Psoas muscle (tissue), 8 donors: ENCODE data around the gene AP2A2. TPM values are rescaled to one million over a fixed set of nuclear protein-coding genes. Genes with fewer than 3 reads are reported as not detected.

Experiments used
- ATAC-seq, 4 donors: fragments of 200-7000 bp; cut with Tn5 transposase; one replicate each; pipeline ENCODE4 v1.9.1; 2020; ENCODE audit warnings: moderate library complexity in 3 of 4, mild to moderate bottlenecking in 2 of 4
- DNase-seq, 2 donors: peaks; one replicate each; pipeline ENCODE4 v3.0.0-alpha.2; 2020
- H3K27ac ChIP-seq: fragments of 200-600 bp; one replicate; pipeline ENCODE4 v1.8.0; 2022
- H3K27me3 ChIP-seq, 3 donors: fragments of 200-600 bp in 1 of 3; one replicate each; pipeline versions ENCODE4 v1.6.1 to v1.8.0; 2013 to 2022; ENCODE audit warnings: low read length in 2 of 3, mild to moderate bottlenecking in 2 of 3, moderate library complexity in 1 of 3; ENCODE audit not compliant: insufficient read depth in 3 of 3
- H3K36me3 ChIP-seq, 2 donors: fragments of 200-600 bp in 1 of 2; one replicate each; pipeline versions ENCODE4 v1.6.1 to v1.8.0; 2013 to 2022; ENCODE audit warnings: low read depth in 1 of 2, mild to moderate bottlenecking in 1 of 2, moderate library complexity in 1 of 2; ENCODE audit not compliant: insufficient read depth in 1 of 2
- H3K4me1 ChIP-seq: fragments of 200-600 bp; one replicate; pipeline ENCODE4 v1.8.0; 2022
- H3K4me3 ChIP-seq: fragments of 200-600 bp; one replicate; pipeline ENCODE4 v1.8.0; 2022; ENCODE audit warnings: mild to moderate bottlenecking
- H3K9me3 ChIP-seq: fragments of 200-600 bp; one replicate; pipeline ENCODE4 v1.8.0; 2022
- CTCF ChIP-seq: fragments of 200-600 bp; IDR thresholded peaks from one replicate; pipeline ENCODE4 v1.8.0; 2022; ENCODE audit warnings: antibody characterized with exemption
- whole genome bisulfite sequencing, 3 donors: extraction: QIAGEN DNeasy Blood & Tissue Kit; methylation state at CpG; one replicate each; pipeline versions ENCODE4 v1.1.6 to v1.1.7; 2013; 5-methylcytosine and 5-hydroxymethylcytosine counted together
- intact Hi-C, 2 donors: fragments of 100-400 bp; cut with DNase I; formaldehyde crosslinking; loops; one replicate each; pipeline versions ENCODE4 v1.11.0 to v1.14.2; 2022
- polyA plus RNA-seq, 3 donors: library from polyadenylated mRNA; stranded (reverse); fragments of 200-250 nt; gene quantifications; one replicate each; pipeline ENCODE4 v1.2.3, GENCODE V29; 2013
- total RNA-seq, 4 donors: library from RNA; stranded (reverse); fragmentation: NEBNext Ultra II Directional in 2 of 4; extraction: Animal tissue kit (Norgen Biotek cat#: 25700) in 2 of 4; gene quantifications; one replicate each; pipeline versions ENCODE4 v1.2.1 to v1.2.4, GENCODE V29; 2021 to 2023
- donor health status: healthy with polysubstance abuse.
- donor health status: DM: no; HTN: no; CAD: no; lungs with moderate emphysema.
- donor health status: Bipolar disorder and iron deficiency.
- donor health status: healthy.
- donor health status: DM: yes; HTN: yes; CAD: no.
- donor health status: DM: no; HTN: no; CAD: no.
- donor health status: DM: no; HTN: no; CAD: no.
- donor health status: DM: yes; HTN: yes; CAD: no.

AP2A2 gene
- total and polyA plus RNA-seq, 7 donors = 15.9 to 31.4 (median 26.5) TPM

GRCh38 chr11:1052133-1053011 is 126.7 kb downstream of the AP2A2 start:
- WGBS, 3 donors = 79 to 84% (median 81%) methylated on average over 19 to 25 of the region's 25 CpGs
- no peak for TF ChIP-seq CTCF
- intact Hi-C loops = loop anchor here (5.0 kb wide), 2 partner anchors 75 to 125 kb away; partner anchors contain the start of gene AP2A2 (in 2 of the 2)

DNA sequence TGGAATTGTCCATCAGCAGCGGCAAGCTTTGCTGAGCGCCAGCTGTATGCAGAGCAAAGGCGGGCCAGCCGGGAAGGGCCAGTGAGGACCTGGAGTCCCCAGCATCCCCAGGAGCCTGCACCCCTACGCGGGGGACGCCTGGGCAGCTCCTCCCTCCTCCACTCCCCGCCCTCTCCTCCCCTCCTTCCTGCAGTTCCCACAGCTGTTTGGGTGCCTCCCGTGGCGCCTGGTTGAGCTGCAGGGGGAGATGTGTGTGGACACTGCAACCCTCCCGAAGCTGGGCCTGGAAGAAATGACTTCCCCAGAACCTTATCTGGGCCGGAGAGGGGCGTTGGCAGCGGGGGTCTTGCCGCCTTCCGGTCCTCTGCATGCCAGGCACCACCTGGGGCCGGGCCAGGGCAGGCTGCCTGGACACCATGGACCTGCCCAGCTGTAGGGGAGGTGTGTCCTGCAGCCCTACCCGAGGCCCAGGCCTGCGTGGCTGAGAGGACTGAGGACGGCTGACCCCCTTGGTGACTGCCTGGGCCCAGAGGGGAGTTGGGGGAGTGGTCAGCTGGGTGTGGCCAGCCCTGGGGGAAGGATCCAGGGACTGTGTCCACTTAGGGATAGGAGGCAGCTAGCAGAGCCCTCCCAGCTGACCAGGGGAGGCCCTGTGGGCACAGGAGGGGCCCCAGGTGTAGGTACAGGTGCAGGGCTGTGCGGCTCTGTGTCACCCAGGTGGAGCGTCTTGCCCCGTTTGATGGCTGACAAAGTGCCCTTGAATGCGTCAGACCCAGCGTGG is 127.6 kb downstream of the AP2A2 start:
- H3K27me3 ChIP-seq = peaks cover 0 to 33% (median 11%) of the 10 kb centered on the region in 3 donors
- DNase-seq (peak; percentile 8 to 44), ATAC-seq (no peak)
- H3K9me3 ChIP-seq = no peaks in the 10 kb centered on the region
- no peak overlapping the region for H3K4me3 ChIP-seq
- intact Hi-C loops = loop anchor here (5.0 kb wide), 2 partner anchors 76 to 126 kb away; partner anchors contain the start of gene AP2A2 (in 2 of the 2)
- H3K36me3 ChIP-seq = no peaks in the 10 kb centered on the region
- no peak overlapping the region for H3K27ac ChIP-seq
- no peaks in the 10 kb centered on the region for H3K4me1 ChIP-seq
- no peak for TF ChIP-seq CTCF
- WGBS, 3 donors = 45 to 66% (median 55%) methylated on average over 22 to 25 of the region's 25 CpGs

More at GRCh38 chr11:1052133-1053011, 126.7 kb downstream of the AP2A2 start:
- no peak for ATAC-seq
- DNase-seq = peak; percentile 11 to 35
- H3K9me3 ChIP-seq = no peaks in the 10 kb centered on the region
- H3K36me3 ChIP-seq = no peaks in the 10 kb centered on the region
- no peak overlapping the region for H3K4me3 ChIP-seq
- H3K4me1 ChIP-seq = no peaks in the 10 kb centered on the region
- H3K27ac ChIP-seq = no peak overlapping the region
- peaks cover 0 to 33% (median 15%) of the 10 kb centered on the region in 3 donors for H3K27me3 ChIP-seq

GRCh38 chr11:1054143-1055108 is 128.8 kb downstream of the AP2A2 start:
- TF ChIP-seq CTCF = no peak
- H3K27me3 ChIP-seq = peaks cover 0 to 26% (median 9%) of the 10 kb centered on the region in 3 donors
- 22 to 28% (median 25%) methylated on average over 25 of the region's 25 CpGs for WGBS, 3 donors

DNA sequence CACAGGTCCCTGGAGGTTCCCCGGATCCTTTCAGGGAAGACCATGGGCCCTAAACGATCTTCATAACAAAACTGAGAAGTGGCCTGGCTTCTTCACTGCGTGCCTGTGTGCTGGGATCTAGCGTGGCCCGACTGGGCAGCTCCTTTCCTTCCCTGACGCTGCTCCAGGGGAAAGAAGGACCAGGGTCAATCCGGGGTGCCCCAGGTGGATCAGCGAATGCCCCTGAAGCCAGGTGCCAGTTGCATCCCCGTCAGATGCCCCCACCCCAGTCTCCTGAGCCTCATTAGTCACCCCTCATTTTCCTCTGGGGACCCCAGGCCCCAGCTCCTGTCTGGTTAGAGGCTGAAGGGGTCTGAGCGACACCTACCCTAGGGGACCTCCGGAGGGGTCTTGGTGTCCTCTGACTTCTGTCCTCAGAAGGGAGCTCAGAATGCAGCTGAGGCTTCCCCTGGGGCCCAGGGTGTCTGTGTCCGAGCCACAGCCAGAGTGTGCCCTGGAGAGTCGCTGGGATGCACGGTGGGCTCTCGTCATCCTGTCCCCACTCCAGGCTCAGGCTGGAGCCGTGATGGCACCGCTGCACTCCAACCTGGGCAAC is 129.5 kb downstream of the AP2A2 start:
- Histone ChIP-seq H3K27ac (no peak overlapping the region), H3K4me3 (no peak overlapping the region), H3K27me3 (peaks cover 0 to 21% (median 9%) of the 10 kb centered on the region in 3 donors), H3K9me3 (no peaks in the 10 kb centered on the region), H3K4me1 (no peaks in the 10 kb centered on the region), H3K36me3 (no peaks in the 10 kb centered on the region)
- no peak for TF ChIP-seq CTCF
- intact Hi-C loops = no loop called here
- WGBS, 3 donors = 81 to 85% (median 84%) methylated on average over 17 of the region's 17 CpGs
- DNase-seq (peak; percentile 9 to 36), ATAC-seq (no peak)

More at GRCh38 chr11:1054143-1055108, 128.8 kb downstream of the AP2A2 start:
- H3K4me3 ChIP-seq = no peak overlapping the region
- intact Hi-C loops = loop anchor here (5.0 kb wide), 2 partner anchors 77 to 127 kb away; partner anchors contain the start of gene AP2A2 (in 2 of the 2)
- H3K9me3 ChIP-seq = no peaks in the 10 kb centered on the region
- H3K36me3 ChIP-seq = no peaks in the 10 kb centered on the region
- DNase-seq = peak; percentile 8 to 39
- no peaks in the 10 kb centered on the region for H3K4me1 ChIP-seq
- ATAC-seq = no peak
- no peak overlapping the region for H3K27ac ChIP-seq
